ENCODE data around the gene ZNF181. TPM values are rescaled to one million over a fixed set of nuclear protein-coding genes. Genes with fewer than 3 reads are reported as not detected.

The ZNF181 gene
- total and polyA plus RNA-seq, 2 of the 8 experiments (the other 6 are each of a cell fraction or from before 2014, with no cell fraction given): 2.8 to 7.5 TPM

DNA sequence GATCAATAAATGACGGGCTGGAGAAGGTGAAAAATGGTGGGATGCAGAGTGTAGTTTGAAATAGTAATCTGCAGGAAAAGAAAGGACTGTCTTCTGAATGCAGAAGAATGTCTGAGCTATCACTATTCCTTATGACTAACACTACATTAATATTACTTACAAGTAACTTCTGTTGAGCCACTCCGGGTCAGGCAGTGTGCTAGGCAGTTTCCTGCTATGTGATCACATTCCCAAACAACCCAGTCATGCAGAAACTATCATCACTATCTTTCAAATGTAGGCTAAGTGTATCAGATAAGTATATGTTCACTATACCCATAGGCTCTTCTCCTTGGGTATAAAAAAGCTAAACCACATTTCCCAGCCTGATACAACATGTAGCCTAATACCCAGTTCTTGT lies 32.3 kb downstream of the ZNF181 start:
- Histone ChIP-seq H2BK120ac (replicated peaks; ENCODE audit: low read depth, low read length) (no peak overlapping the region), H4K8ac (ENCODE audit: extremely low read depth, insufficient read depth, low read length) (no peak overlapping the region), H3K27me3 (replicated peaks in 1 of 4; ENCODE audit: control insufficient read depth in 3 of 4, extremely low read depth in 1 of 4, insufficient read depth in 3 of 4, low read length in 3 of 4) (no peaks in the 10 kb centered on the region), H2BK15ac (ENCODE audit: low read length) (no peak overlapping the region), H2AK5ac (ENCODE audit: low read depth, low read length) (no peak overlapping the region), H3K23me2 (ENCODE audit: low read depth, low read length) (no peaks in the 10 kb centered on the region), H4K5ac (ENCODE audit: insufficient read length, low read depth, low read length) (no peak overlapping the region), H4K91ac (replicated peaks; ENCODE audit: insufficient read length, low read length) (no peak overlapping the region), H3K9me3 (ENCODE audit: insufficient read depth in 2 of 2, low read depth in 1 of 2, low read length in 1 of 2) (peaks cover 18 to 31% of the 10 kb centered on the region in 2 experiments; a peak in 3 of 4 replicates), H3K18ac (ENCODE audit: extremely low read depth, low read length) (no peak overlapping the region), H3K23ac (ENCODE audit: insufficient read length) (no peak overlapping the region), H3K36me3 (ENCODE audit: control insufficient read depth in 2 of 4, insufficient read depth in 4 of 4, low read length in 3 of 4) (peaks cover 0 to 23% (median 9%) of the 10 kb centered on the region in 4 experiments; a peak in 5 of 8 replicates), H3K79me2 (ENCODE audit: control insufficient read depth in 1 of 2, insufficient read depth in 2 of 2, low read length in 2 of 2) (no peaks in the 10 kb centered on the region), H2AFZ (ENCODE audit: low read length) (no peak overlapping the region), H3K14ac (ENCODE audit: insufficient read length) (no peak overlapping the region), H2BK5ac (ENCODE audit: low read depth, low read length) (no peak overlapping the region), H3K9ac (replicated peaks in 1 of 4; ENCODE audit: extremely low read depth in 1 of 4, low read depth in 3 of 4, low read length in 3 of 4) (no peak overlapping the region), H4K20me1 (replicated peaks in 1 of 2; ENCODE audit: control insufficient read depth in 1 of 2, insufficient read depth in 2 of 2, low read length in 2 of 2) (no peaks in the 10 kb centered on the region), H3K4me3 (ENCODE audit: extremely low read depth in 1 of 4, insufficient read depth in 2 of 4, low read depth in 3 of 4, low read length in 4 of 4) (no peak overlapping the region), H3K4ac (replicated peaks; ENCODE audit: insufficient read length, low read depth, low read length) (no peak overlapping the region), H2BK12ac (ENCODE audit: low read depth, low read length) (no peak overlapping the region), H3K27ac (ENCODE audit: low read depth, low read length) (no peak overlapping the region), H3K4me2 (ENCODE audit: insufficient read depth in 1 of 2, low read depth in 2 of 2, low read length in 2 of 2) (no peak overlapping the region), H2BK20ac (ENCODE audit: low read length) (no peak overlapping the region), H3K4me1 (replicated peaks in 1 of 4; ENCODE audit: control insufficient read depth in 3 of 4, insufficient read depth in 4 of 4, low read length in 3 of 4) (no peaks in the 10 kb centered on the region), H3K56ac (replicated peaks; ENCODE audit: insufficient read length, low read depth, low read length) (no peak overlapping the region), H3K79me1 (ENCODE audit: low read depth, low read length) (no peaks in the 10 kb centered on the region)
- FAIRE-seq: no peak
- CTCF ChIA-PET (ENCODE audit: partially characterized antibody): interaction anchor here (2.1 kb wide), 1 partner anchor 72 kb away, joined by 4 read pairs; no protein-coding TSS in a partner anchor
- TF ChIP-seq RFX5 (IDR thresholded peaks at IDR 0.05; ENCODE audit: borderline replicate concordance, low read depth, low read length) (no peak), CBX8 (IDR thresholded peaks at IDR 0.05; ENCODE audit: borderline replicate concordance, low read depth, low read length) (no peak), TAF7 (optimal IDR thresholded peaks at IDR 0.05; ENCODE audit: borderline replicate concordance, low read depth, low read length) (no peak), EGR1 (IDR thresholded peaks at IDR 0.05; ENCODE audit: borderline replicate concordance, low read depth, low read length) (no peak), BCL11A (IDR thresholded peaks at IDR 0.05; ENCODE audit: low read depth in 2 of 2, low read length in 2 of 2) (no peak), POLR2AphosphoS5 (IDR thresholded peaks at IDR 0.05; ENCODE audit: low read depth, low read length) (no peak), PHF8 (conservative IDR thresholded peaks at IDR 0.05; ENCODE audit: low read depth, low read length) (no peak), NANOG (IDR thresholded peaks at IDR 0.05; ENCODE audit: insufficient read depth, low read depth, low read length, poor library complexity, severe bottlenecking) (no peak), GTF2F1 (IDR thresholded peaks at IDR 0.05; ENCODE audit: borderline replicate concordance, low read depth, low read length) (no peak)
- POLR2A ChIA-PET (ENCODE audit: partially characterized antibody): no interaction called here
- WGBS, 2 experiments (ENCODE audit: extremely low coverage in 1 of 2, insufficient coverage in 1 of 2, insufficient read length in 1 of 2, insufficient replicate concordance in 2 of 2, low coverage in 1 of 2, low lambda C conversion rate in 2 of 2, missing lambda C conversion rate in 1 of 2): 92% methylated on average over 2 of the region's 2 CpGs; no CpG with 5 or more reads in 1 of the 2 experiments
- no peak for DNase-seq (ENCODE audit: low read depth in 1 of 2, low spot score in 2 of 2)
